Panc1 (cell line): Measurements from ENCODE around the gene MNT.

Experiments
- POLR2AphosphoS5 ChIP-seq: IDR thresholded peaks from 2 replicates; pipeline ENCODE4 v1.6.1; 2012; ENCODE audit warnings: mild to moderate bottlenecking, low read depth, low read length, moderate library complexity
- TF ChIP-seq, protein P1 (sequence below): fragments of 450-650 bp; IDR thresholded peaks from 2 replicates; pipeline ENCODE4 v1.5.1; 2017; ENCODE audit warnings: mild to moderate bottlenecking

DNA sequence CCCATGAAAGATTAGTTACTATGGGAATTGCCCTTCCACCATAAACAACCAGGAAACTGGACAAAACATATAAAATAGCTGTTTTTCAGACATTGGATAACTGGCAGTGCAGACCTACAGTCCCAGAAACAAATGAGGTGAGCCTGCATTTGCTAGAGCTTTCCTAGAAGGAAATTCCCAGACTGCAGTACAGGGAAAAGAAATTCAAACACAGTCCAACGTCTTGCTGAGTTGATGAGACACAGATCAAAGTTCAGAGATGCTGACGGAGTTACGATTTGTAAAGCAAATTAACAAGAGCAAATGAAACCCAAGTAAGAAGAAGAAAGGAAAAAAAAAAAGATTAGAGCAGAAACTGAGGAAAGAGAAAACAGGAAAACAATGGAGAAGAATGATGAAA, 41.3 kb upstream of the MNT start:
- TF ChIP-seq, protein P1, sequence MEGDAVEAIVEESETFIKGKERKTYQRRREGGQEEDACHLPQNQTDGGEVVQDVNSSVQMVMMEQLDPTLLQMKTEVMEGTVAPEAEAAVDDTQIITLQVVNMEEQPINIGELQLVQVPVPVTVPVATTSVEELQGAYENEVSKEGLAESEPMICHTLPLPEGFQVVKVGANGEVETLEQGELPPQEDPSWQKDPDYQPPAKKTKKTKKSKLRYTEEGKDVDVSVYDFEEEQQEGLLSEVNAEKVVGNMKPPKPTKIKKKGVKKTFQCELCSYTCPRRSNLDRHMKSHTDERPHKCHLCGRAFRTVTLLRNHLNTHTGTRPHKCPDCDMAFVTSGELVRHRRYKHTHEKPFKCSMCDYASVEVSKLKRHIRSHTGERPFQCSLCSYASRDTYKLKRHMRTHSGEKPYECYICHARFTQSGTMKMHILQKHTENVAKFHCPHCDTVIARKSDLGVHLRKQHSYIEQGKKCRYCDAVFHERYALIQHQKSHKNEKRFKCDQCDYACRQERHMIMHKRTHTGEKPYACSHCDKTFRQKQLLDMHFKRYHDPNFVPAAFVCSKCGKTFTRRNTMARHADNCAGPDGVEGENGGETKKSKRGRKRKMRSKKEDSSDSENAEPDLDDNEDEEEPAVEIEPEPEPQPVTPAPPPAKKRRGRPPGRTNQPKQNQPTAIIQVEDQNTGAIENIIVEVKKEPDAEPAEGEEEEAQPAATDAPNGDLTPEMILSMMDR: no peak
- no peak for TF ChIP-seq POLR2AphosphoS5
